Activated T-cell treated with anti-CD3 and anti-CD28 coated beads, Interleukin-2, amount 50 U/mL, for 48 hours (primary cell): ENCODE data around the gene PAPSS2.
"Not testable (repeated sequence)": the region's sequence is repeated elsewhere in the genome, so short reads cannot be mapped to it uniquely, and the experiment has no call there.

ENCODE experiments used
- DNase-seq, 2 experiments: peaks; one replicate each; pipeline ENCODE4 v3.0.0-alpha.2; 2020

Gene PAPSS2

DNA sequence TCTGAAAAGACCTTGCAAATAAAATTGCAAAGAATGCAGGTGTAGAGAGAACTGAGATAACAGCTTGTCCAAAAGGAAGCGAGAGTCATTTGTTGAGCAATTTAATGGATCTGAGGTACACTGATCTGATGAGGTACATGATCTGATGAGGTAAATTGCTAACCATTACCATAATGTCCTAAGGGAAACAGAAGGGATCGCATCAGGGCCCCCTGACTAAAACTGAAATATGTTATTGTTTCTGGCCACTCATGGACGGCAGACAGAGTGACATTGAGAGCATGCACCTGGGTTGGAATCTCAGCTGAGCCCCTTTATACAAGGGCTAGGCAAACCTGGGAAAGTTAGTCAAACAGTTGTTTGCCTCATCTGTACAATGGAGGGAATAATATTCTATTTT is 15.8 kb upstream of the PAPSS2 start:
- no peak for DNase-seq

- not testable (repeated sequence) for DNase-seq
Measured at GRCh38 chr10:87644500-87644899, 15.2 kb upstream of the PAPSS2 start.

GRCh38 chr10:87646192-87646909 is 13.3 kb upstream of the PAPSS2 start:
- DNase-seq, result no peak

DNA sequence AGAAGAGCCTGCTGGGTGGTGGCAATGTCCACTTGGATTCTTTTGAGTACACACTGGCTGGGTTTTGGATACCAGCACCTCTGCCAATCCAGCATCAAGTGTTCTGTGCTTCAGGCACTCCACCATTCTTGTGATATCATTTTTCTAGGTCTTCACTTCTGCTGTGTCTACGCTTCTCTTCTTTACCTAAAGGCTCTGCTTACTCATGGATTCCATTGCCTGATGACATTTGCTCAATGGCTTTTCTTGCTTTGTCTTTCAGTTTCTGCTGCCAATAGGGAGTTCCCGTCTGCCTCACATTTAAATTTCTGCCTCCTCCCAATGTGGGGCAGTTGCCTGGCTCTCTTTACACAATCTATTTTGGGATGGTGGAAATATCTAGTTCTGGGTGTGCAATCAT is 12.7 kb upstream of the PAPSS2 start:
- DNase-seq, result no peak

GRCh38 chr10:87650838-87651589 is 8.7 kb upstream of the PAPSS2 start:
- no peak for DNase-seq

DNA sequence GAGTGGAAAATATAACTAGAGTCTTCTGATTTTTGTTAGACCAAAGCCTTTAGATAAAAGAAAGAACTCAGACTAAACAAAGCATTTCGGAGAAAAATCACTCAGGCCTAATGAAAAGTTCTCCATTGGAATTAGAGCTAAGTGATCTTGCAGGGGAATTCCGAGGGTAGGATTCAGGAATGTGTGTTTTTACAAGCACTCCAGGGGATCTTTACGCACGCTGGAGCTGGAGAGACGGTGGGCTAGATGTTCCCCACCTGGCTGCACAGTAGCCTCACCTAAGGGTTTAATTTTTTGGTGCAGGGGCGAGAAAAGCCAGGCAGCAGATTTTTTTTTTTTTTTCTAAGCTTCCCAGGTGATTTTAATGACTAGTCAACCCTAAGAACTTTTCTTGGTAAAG is 7.9 kb upstream of the PAPSS2 start:
- DNase-seq, result no peak

GRCh38 chr10:87652261-87652660 is 7.4 kb upstream of the PAPSS2 start:
- DNase-seq, result no peak

GRCh38 chr10:87654212-87654611 is 5.5 kb upstream of the PAPSS2 start:
- DNase-seq, result no peak

DNA sequence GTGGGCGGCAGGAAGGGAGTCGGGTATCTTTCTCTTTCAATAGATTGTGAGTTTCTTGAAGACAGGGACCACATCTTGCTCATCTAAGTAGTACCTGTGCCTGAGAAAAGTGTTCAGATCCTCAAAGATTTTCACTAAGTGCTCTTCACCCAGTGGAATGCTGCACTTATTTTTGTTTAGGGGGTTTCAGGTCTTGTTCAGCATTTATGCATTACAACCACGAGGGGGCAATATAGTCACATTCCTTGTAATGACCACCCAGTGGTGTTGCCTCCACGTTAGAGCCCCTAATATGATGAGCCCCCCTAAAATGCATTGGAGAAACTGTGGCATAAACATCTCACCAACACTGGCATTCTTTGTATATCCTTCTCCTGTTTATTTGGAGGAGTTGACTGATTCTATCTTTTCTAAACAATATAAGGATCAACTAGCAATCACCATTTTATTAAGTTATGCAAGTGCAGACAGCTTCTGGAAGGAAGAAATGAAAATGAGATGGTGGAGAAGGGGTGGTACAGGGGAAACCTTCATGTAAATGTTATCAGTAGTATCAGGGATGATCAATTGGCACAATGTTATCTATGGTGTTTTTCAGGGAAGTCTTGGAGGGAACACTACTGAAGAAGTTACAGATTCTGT is 3.1 kb upstream of the PAPSS2 start:
- DNase-seq, result no peak

- DNase-seq, result no peak
Measured at GRCh38 chr10:87657371-87657770, 2.3 kb upstream of the PAPSS2 start.

DNA sequence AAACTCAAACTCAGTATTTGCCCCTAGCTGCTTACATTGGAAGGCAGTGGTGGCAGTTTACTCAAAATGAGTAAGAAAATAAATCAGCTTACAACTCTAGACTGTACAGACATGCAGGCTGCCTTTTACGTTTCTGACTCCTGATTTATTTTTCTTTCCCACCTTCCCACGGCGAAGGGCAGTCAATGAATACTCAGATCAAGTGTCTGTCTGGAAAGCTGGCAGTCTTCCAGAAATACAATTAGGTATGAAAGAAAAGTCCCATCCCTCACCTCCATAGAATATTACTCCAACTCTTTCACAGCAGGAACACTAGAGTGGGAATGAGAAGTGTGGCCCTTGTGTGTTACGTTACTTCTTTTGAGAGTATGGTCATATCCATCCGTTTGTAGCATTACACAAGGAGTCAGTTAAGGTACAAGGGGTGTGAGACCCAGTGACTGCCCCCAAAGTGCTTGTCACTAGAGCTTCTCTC is 1.3 kb upstream of the PAPSS2 start:
- no peak for DNase-seq

DNA sequence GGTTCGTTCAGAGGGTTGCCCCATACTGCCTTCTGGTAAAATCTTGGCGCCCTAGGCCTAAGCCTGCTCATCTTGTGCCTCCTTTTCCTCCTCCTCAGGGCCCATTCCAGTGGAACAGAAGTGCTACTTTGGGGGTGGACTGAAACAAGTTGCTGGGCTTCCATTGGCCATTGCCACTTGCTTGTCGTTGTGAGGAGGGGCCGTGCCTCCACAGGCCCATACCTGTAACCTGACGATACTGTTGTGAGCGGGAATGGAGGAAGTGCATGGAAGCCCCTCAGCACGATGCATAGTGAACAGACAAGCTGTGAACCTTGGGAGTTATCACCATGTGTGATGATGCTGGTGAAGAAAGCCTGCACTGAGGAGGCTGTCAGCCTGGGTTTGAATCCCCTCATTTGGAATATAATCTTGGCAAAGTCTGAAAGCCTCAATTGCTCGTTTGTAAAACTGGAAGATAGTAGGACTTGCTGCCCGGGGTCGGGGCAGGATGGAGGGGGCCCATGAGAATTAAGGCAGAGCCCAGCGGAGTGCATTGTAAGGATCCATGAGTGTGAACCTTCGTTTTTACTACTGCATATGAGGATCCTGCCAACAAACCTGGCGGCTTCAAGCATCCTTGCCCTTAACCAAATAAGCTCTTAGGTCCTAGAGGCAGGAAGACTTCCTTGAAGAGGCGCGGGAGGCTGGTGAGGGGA is 671 bp upstream of the PAPSS2 start:
- no peak for DNase-seq

- DNase-seq, result no peak
Measured at GRCh38 chr10:87660484-87661133, 931 bp downstream of the PAPSS2 start.

DNA sequence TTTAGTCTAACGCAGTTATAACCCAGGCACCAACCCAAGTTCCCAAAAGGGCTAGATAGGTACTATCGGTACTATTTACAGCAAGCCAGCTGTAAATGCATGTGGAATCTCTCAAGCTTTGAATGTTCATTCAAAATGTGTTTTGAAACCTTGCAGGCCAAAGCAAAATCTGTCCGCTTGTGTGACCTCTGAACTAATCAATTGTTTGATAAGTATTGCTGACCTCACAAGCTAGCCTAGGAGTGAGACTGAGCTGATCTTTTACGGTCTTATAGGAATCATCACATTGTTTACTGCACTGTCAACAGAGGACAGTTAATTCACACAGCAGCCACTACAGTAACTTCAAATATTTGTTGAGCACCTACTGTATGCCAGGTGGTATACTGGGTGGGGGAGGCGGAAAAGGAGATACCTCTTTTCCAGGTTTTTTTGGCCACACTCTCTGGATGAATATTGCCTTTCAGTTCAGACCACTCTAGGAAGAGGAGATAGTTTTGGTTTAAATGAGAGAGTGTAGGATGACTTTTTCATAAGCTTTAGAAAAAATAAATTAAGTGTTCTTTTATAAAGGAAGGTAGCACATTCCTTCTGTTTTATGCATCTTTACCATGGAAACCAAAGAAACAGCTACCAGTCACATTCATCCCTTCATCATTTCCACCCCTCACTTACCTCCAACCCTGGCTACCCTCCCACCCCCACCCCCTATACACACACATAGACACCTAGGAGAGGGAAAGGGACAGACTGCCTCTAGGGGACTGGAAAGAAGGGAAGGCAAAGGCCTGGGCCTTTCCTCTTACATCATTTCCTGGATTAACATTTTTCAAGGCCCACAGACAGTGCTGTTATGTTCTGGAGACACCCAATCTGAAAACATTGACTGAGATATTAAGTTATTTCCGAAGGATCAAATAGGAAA is 2.4 kb downstream of the PAPSS2 start:
- DNase-seq, result no peak

- no peak for DNase-seq
Measured at GRCh38 chr10:87664276-87664701, 4.6 kb downstream of the PAPSS2 start.

DNA sequence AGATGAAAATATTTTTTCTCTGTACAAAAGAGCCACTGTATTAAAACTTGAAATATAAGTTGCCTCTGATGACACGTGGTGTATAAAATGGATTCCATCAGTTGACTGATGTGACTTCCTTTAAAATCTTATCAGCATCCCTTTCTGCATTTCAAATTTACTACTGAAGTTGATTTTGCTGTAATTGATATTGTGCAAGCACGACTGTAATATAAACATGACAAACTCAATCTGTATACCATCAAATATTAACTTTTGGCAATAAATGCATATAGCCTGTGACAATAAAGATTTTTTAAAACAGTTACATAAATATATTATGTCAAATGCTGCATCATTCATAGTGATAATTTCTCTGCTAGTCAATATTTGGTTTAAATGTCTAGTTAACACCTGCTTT is 7.8 kb downstream of the PAPSS2 start:
- DNase-seq, result no peak

DNA sequence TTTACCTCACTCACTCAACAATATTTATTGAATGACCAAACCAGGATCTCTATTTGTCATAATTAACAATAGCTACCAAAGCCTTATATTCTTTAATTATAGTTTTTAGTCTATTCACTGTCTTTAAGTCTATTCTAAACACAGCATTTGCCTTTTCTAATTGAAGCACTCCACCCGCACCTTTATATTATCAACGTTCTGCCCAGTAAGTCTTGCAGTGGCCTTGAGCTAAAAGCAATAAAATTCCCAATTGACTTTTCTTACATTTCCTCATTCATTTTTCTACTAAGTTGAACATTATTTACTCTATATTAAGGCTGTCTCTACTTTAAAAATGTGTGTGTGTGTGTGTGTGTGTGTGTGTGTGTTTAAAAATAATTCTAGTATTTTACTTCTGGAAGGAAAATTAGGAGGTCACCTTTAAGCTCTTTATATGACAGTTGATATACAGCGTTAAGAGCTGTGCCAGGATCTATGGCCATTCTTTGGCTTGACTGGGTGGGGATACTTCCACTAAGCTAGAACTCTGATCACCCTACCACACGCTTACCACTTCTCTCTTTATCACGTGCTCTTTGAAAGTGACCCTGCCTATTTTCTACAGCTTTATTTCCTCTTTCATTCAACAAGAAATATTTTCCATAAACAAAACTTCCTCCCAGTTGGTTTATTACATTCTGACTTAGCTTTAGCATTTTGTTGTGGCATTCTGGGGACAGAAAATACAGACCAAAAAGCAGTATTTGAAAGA is 8.8 kb downstream of the PAPSS2 start:
- no peak for DNase-seq

DNA sequence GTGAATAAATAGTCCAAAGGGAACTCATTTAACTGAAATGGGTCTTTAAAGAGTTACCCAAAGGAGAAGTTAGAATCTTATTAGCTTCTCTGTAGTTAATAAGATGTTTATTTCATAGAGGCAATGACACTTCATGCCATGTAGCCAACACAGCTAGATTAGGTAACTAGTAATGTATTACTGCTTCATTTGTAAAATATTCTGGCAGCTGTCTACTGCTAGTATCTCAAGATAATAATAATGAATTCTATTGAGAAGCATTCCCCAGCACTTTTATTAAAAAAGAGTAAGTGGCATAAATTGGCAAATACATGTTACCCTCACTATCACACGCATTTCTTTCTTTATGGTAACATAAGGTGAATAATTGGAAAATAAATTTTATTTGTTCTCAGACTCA is 10.1 kb downstream of the PAPSS2 start:
- no peak for DNase-seq

- DNase-seq, result no peak
Measured at GRCh38 chr10:87670586-87670985, 10.9 kb downstream of the PAPSS2 start.

DNA sequence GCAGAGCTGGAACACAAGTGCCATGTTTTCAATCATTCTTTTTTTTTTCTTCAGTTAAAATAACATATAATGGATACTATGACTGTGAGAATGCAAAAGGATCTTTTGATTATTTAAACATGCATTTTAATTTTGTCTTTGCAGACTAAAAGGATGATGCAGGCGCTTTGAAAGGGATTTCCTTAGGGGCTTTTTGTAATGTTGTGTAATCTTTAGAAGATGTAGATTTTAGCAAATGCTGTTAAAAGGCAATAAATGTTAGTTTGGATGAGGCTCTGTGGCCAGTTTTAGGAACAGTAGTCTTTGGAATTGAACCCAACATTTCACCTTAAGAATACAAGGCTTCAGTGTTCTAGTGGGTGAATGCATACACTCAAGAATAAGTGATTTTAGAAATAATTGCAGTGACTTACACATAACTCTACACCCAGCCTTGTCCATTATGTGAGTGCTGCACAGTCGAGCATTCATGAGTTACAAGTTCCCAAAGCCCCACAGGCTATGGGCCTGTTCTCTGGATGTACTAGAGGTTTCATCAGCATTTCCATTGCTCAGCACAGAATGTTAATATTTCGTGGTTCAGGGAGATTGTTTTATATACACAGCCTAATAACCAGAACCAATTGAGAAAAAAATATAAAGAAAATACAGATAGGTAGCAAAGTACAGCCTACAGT is 11.6 kb downstream of the PAPSS2 start:
- no peak for DNase-seq
